HCT116 (cell line): ENCODE results near the gene C19orf25. TPM values are rescaled to one million over a fixed set of nuclear protein-coding genes. Genes with fewer than 3 reads are reported as not detected.

Experiments used
- ATAC-seq: fragments of 200-7000 bp; cut with Tn5 transposase; 2 replicates; pipeline ENCODE4 v1.9.1; 2020; ENCODE audit warnings: mild to moderate bottlenecking, moderate library complexity
- BruUV-seq: library from RNA; stranded (reverse); fragments of 400-500 nt; replicated peaks from 2 replicates; lab custom pipeline; 2021; lab: Mats Ljungman, UMichigan
- CTCF ChIA-PET: fragments of 300-600 bp; sonication (Branson Sonifier 250); formaldehyde crosslinking; loops from one replicate; lab custom pipeline; 2021; ENCODE audit warnings: antibody characterized with exemption; lab: Charles Lee
- POLR2A ChIA-PET: fragments of 300-600, 350-600 bp; sonication (Branson Sonifier 250); formaldehyde crosslinking; loops from one replicate; lab custom pipeline; 2021; ENCODE audit warnings: antibody characterized with exemption; lab: Charles Lee
- RAD21 ChIA-PET, 2 experiments: fragments of 300-600 bp; sonication (Branson Sonifier 250); formaldehyde crosslinking; loops; one replicate each; lab custom pipeline; 2023; ENCODE audit warnings: low total read pairs in 2 of 2; ENCODE audit not compliant: uncharacterized antibody in 2 of 2, unreplicated experiment in 2 of 2, low non-redundant PET in 1 of 2; lab: Charles Lee
- DNase-seq: peaks from one replicate; pipeline ENCODE4 v3.0.0-alpha.2; 2010; ENCODE audit warnings: low read depth, low spot score
- H2AFZ ChIP-seq: fragments of 200-600 bp; shearing (Covaris generic), sonication (generic); 2 replicates; pipeline ENCODE4 v1.6.1; 2017; ENCODE audit warnings: low read depth, mixed run types, mixed read lengths, antibody characterized with exemption, low read length; ENCODE audit not compliant: poor library complexity, severe bottlenecking
- H3K27ac ChIP-seq: 2 replicates; pipeline ENCODE4 v1.5.1; 2012; ENCODE audit warnings: low read depth, low read length
- H3K27me3 ChIP-seq: fragments of 200-600 bp; sonication (generic); 2 replicates; pipeline ENCODE4 v1.6.1; 2016; ENCODE audit warnings: mixed run types, low read length, mixed read lengths; ENCODE audit not compliant: insufficient read depth
- H3K36me3 ChIP-seq, 2 experiments: fragments of 200-500 bp in 1 of 2; fragments of 200-600 bp in 1 of 2; sonication (Bioruptor generic) in 1 of 2; sonication (generic) in 1 of 2; 2 replicates each; pipeline versions ENCODE4 v1.5.1 to v1.6.1; 2014 to 2016; ENCODE audit warnings: low read length in 2 of 2, inconsistent platforms in 1 of 2, mixed read lengths in 1 of 2, mixed run types in 1 of 2; ENCODE audit not compliant: insufficient read depth in 2 of 2, control insufficient read depth in 1 of 2
- H3K4me1 ChIP-seq, 2 experiments: fragments of 200-600 bp in 1 of 2; sonication (generic) in 1 of 2; 2 replicates each; pipeline versions ENCODE4 v1.5.1 to v1.6.1; 2012 to 2017; ENCODE audit warnings: low read length in 2 of 2, inconsistent platforms in 1 of 2, mild to moderate bottlenecking in 1 of 2, mixed read lengths in 1 of 2, mixed run types in 1 of 2, moderate library complexity in 1 of 2; ENCODE audit not compliant: insufficient read depth in 2 of 2, control insufficient read depth in 1 of 2
- H3K4me2 ChIP-seq: fragments of 200-600 bp; sonication (generic); 2 replicates; pipeline ENCODE4 v1.6.1; 2017; ENCODE audit warnings: mixed run types, low read length, mixed read lengths
- H3K4me3 ChIP-seq, 2 experiments: fragments of 200-600 bp in 1 of 2; sonication (generic) in 1 of 2; replicated peaks in 1 of 2; 2 replicates each; pipeline ENCODE4 v1.5.1; 2011 to 2016; ENCODE audit warnings: low read length in 2 of 2, control low read depth in 1 of 2, low read depth in 1 of 2, mild to moderate bottlenecking in 1 of 2, mixed read lengths in 1 of 2, mixed run types in 1 of 2
- H3K79me2 ChIP-seq: fragments of 200-600 bp; sonication (generic); 2 replicates; pipeline ENCODE4 v1.6.1; 2017; ENCODE audit warnings: mild to moderate bottlenecking, mixed run types, low read length, moderate library complexity, mixed read lengths; ENCODE audit not compliant: insufficient read depth
- H3K9ac ChIP-seq: fragments of 200-600 bp; sonication (generic); 2 replicates; pipeline ENCODE4 v1.6.1; 2016; ENCODE audit warnings: low read length, mixed read lengths
- H3K9me2 ChIP-seq: fragments of 200-600 bp; sonication (generic), shearing (Covaris generic); 2 replicates; pipeline ENCODE4 v1.6.1; 2017; ENCODE audit warnings: mixed run types, mild to moderate bottlenecking, moderate library complexity; ENCODE audit not compliant: insufficient read depth
- H3K9me3 ChIP-seq, 2 experiments: fragments of 200-500 bp in 1 of 2; fragments of 200-600 bp in 1 of 2; sonication (Bioruptor generic) in 1 of 2; sonication (generic) in 1 of 2; 2 replicates each; pipeline ENCODE4 v1.6.1; 2014 to 2017; ENCODE audit warnings: low read length in 2 of 2, mixed read lengths in 2 of 2, inconsistent platforms in 1 of 2, low read depth in 1 of 2, mild to moderate bottlenecking in 1 of 2, mixed run types in 1 of 2, moderate library complexity in 1 of 2; ENCODE audit not compliant: control insufficient read depth in 1 of 2, insufficient read depth in 1 of 2
- H4K20me1 ChIP-seq: fragments of 200-600 bp; sonication (generic), shearing (Covaris generic); 2 replicates; pipeline ENCODE4 v1.6.1; 2017; ENCODE audit warnings: mixed run types, mild to moderate bottlenecking, moderate library complexity; ENCODE audit not compliant: insufficient read depth
- CBX3 ChIP-seq: IDR thresholded peaks from 2 replicates; pipeline ENCODE4 v1.6.1; 2012; ENCODE audit warnings: low read depth
- ELF1 ChIP-seq: IDR thresholded peaks from 2 replicates; pipeline ENCODE4 v1.6.1; 2012; ENCODE audit warnings: low read depth, borderline replicate concordance
- REST ChIP-seq: IDR thresholded peaks from 2 replicates; pipeline ENCODE4 v1.6.1; 2012; ENCODE audit warnings: low read depth
- YY1 ChIP-seq: IDR thresholded peaks from 2 replicates; pipeline ENCODE4 v1.6.1; 2011; ENCODE audit warnings: low read length, low read depth, moderate library complexity, mild to moderate bottlenecking; ENCODE audit not compliant: insufficient replicate concordance; ENCODE audit errors: extremely low read depth
- ZNF274 ChIP-seq: fragments of 200-500 bp; sonication (Bioruptor generic); IDR thresholded peaks from 2 replicates; pipeline ENCODE4 v1.6.1; 2014; ENCODE audit warnings: mild to moderate bottlenecking, low read depth, low read length, inconsistent platforms
- intact Hi-C: fragments of 100-400 bp; cut with micrococcal nuclease; formaldehyde crosslinking; loops from 2 replicates; pipeline ENCODE4 v1.10.0; 2022
- total RNA-seq: library from RNA; stranded (reverse); gene quantifications from one replicate; pipeline ENCODE4 v1.2.1, GENCODE V29; 2021; ENCODE audit not compliant: unreplicated experiment

Gene C19orf25
- total RNA-seq, 1 experiment from 2014 or later, result 48.8 TPM

DNA sequence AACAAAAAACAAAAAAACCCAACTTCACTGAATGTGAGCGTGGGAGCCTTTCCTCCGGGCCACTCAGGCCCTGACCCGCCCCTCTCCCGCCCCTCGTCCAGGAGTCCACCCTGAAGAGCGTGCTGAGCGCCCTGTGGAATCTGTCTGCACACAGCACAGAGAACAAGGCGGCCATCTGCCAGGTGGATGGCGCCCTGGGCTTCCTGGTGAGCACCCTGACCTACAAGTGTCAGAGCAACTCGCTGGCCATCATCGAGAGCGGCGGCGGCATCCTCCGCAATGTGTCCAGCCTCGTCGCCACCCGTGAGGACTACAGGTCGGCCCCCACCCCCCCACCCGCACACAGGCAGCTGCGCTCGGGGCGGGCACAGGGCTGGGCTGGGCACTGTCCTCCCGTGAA is 17.2 kb downstream of the C19orf25 start:
- TF ChIP-seq ELF1 (no peak), ZNF274 (no peak), REST (no peak), CBX3 (no peak), YY1 (no peak)
- H4K20me1 ChIP-seq, result no peaks in the 10 kb centered on the region
- ATAC-seq (no peak), DNase-seq (no peak)
- H3K9ac ChIP-seq, result no peak overlapping the region
- no peaks in the 10 kb centered on the region for H3K9me3 ChIP-seq
- no peak overlapping the region for H3K4me3 ChIP-seq
- no peaks in the 10 kb centered on the region for H3K27me3 ChIP-seq
- no peaks in the 10 kb centered on the region for H3K9me2 ChIP-seq
- H3K27ac ChIP-seq, result no peak overlapping the region
- CTCF ChIA-PET, result no interaction called here
- POLR2A ChIA-PET, result no interaction called here
- peaks cover 0 to 15% of the 10 kb centered on the region in 2 experiments; a peak in 2 of 4 replicates for H3K4me1 ChIP-seq
- no TSS peak for BruUV-seq
- H3K4me2 ChIP-seq, result no peak overlapping the region
- intact Hi-C loops, result no loop called here
- H3K36me3 ChIP-seq, result peaks cover 0 to 3% of the 10 kb centered on the region in 2 experiments; a peak in 1 of 4 replicates
- H2AFZ ChIP-seq, result no peak overlapping the region
- no peaks in the 10 kb centered on the region for H3K79me2 ChIP-seq
- RAD21 ChIA-PET, result no interaction called here
